GM12878 (cell line): ENCODE measurements around the gene IFT122.

Experiments
- CTCF ChIP-seq, 3 experiments: IDR thresholded peaks in 2 of 3; conservative IDR thresholded peaks in 1 of 3; 2 replicates each; pipeline ENCODE4 v1.5.1; 2011; ENCODE audit warnings: low read depth in 3 of 3, low read length in 3 of 3, mild to moderate bottlenecking in 3 of 3, control low read depth in 2 of 3, moderate library complexity in 2 of 3, inconsistent platforms in 1 of 3, mixed read lengths in 1 of 3; ENCODE audit not compliant: control insufficient read depth in 2 of 3, insufficient read depth in 1 of 3; ENCODE audit errors: extremely low read depth in 1 of 3
- E4F1 ChIP-seq: fragments of 450-650 bp; IDR thresholded peaks from 2 replicates; pipeline ENCODE4 v1.6.1; 2018; ENCODE audit warnings: borderline replicate concordance, mild to moderate bottlenecking; ENCODE audit not compliant: partially characterized antibody
- ZNF207 ChIP-seq: fragments of 450-650 bp; IDR thresholded peaks from 2 replicates; pipeline ENCODE4 v1.6.1; 2014; ENCODE audit warnings: antibody characterized with exemption, mild to moderate bottlenecking, borderline replicate concordance

GRCh38 chr3:129504471-129505100 is 64.6 kb downstream of the IFT122 start:
- TF ChIP-seq ZNF207 (no peak), E4F1 (no peak), CTCF (IDR thresholded peaks at IDR 0.05 in 2 of 3, conservative IDR thresholded peaks at IDR 0.05 in 1 of 3; ENCODE audit: control insufficient read depth in 2 of 3, extremely low read depth in 1 of 3, insufficient read depth in 1 of 3, low read depth in 3 of 3, low read length in 3 of 3) (no peak)
